D721Med (cell line): ENCODE data around the gene BPNT1.

Source experiments
- DNase-seq: peaks from one replicate; pipeline ENCODE4 v3.0.0; 2011; ENCODE audit warnings: low spot score; ENCODE audit not compliant: insufficient read length
- FAIRE-seq: peaks from 2 replicates; lab custom pipeline; 2011; peaks lifted over from hg19 to GRCh38; lab: Jason Lieb, UNC
- TF ChIP-seq, protein P1 (sequence below): IDR thresholded peaks from 2 replicates; pipeline ENCODE4 v1.5.1; 2012; ENCODE audit warnings: mild to moderate bottlenecking, control low read depth; ENCODE audit not compliant: insufficient read depth; ENCODE audit errors: missing control alignments

BPNT1 gene, protein sequence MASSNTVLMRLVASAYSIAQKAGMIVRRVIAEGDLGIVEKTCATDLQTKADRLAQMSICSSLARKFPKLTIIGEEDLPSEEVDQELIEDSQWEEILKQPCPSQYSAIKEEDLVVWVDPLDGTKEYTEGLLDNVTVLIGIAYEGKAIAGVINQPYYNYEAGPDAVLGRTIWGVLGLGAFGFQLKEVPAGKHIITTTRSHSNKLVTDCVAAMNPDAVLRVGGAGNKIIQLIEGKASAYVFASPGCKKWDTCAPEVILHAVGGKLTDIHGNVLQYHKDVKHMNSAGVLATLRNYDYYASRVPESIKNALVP

GRCh38 chr1:220089650-220090556 is at the start of gene BPNT1:
Gene BPNT1, minus strand, starts transcription at chr1:220089788. Its CDS starts 9,942 bp downstream, at chr1:220079846.
- DNase-seq (peak; percentile 93), FAIRE-seq (peak; percentile 99)
- TF ChIP-seq, protein P1, sequence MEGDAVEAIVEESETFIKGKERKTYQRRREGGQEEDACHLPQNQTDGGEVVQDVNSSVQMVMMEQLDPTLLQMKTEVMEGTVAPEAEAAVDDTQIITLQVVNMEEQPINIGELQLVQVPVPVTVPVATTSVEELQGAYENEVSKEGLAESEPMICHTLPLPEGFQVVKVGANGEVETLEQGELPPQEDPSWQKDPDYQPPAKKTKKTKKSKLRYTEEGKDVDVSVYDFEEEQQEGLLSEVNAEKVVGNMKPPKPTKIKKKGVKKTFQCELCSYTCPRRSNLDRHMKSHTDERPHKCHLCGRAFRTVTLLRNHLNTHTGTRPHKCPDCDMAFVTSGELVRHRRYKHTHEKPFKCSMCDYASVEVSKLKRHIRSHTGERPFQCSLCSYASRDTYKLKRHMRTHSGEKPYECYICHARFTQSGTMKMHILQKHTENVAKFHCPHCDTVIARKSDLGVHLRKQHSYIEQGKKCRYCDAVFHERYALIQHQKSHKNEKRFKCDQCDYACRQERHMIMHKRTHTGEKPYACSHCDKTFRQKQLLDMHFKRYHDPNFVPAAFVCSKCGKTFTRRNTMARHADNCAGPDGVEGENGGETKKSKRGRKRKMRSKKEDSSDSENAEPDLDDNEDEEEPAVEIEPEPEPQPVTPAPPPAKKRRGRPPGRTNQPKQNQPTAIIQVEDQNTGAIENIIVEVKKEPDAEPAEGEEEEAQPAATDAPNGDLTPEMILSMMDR: no peak

DNA sequence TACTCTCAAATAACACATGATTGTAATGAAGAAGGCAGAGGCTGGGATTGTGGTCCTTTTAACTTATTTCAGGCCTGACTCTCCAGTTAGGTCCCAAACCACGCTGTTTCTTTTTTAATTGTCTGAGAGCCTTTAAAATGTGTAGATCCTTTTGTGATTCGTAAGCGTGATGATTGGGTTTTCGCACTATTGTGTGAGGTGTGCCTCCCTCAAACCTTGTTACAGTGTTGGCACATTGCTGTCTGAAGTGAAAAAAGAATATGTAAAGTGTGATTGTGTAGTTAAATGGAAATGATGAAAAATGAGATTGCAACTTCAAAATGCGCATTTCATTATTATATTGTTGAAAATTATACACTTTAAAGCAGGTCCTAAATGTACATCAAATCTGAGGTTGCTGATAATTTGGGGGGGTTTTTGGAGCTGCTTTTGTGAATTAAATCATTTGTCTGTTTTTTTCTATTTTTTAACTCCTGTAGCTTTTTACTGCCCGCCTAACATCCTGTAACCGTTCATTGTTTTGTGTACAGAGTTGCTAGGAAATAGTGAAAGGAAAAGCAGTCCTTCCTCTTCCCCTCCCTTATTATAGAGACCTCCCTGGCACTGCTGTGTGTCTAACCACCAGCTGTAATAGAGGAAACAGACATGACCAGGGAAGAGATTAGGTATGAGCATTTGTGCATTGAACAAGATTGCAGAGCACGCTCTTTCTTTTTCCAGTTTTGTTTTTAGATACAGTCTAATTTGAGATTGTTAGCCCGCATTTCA is 47.6 kb upstream of the BPNT1 start:
- TF ChIP-seq, protein P1: no peak
- peak; percentile 77 for FAIRE-seq
- DNase-seq: no peak

DNA sequence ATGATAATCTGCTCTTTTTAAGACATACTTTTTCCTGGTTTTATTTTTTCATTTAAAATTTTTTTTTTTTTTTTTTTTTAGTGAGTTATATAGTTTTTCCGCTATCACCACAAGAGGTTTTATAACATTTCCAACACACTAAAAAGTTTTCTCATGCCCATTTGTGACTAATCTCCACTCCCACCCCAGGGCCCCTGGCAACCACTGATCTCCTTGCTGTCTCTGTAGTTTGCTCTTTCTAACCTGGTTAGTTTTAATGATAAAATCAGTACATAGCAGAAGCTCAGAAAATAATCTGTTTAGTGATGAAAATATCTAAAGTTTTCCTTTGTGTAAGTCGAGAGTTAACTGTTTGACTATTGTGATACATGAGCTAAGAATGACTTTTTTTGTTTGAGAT is 46.2 kb upstream of the BPNT1 start:
- no peak for DNase-seq
- TF ChIP-seq, protein P1: no peak
- no peak for FAIRE-seq

DNA sequence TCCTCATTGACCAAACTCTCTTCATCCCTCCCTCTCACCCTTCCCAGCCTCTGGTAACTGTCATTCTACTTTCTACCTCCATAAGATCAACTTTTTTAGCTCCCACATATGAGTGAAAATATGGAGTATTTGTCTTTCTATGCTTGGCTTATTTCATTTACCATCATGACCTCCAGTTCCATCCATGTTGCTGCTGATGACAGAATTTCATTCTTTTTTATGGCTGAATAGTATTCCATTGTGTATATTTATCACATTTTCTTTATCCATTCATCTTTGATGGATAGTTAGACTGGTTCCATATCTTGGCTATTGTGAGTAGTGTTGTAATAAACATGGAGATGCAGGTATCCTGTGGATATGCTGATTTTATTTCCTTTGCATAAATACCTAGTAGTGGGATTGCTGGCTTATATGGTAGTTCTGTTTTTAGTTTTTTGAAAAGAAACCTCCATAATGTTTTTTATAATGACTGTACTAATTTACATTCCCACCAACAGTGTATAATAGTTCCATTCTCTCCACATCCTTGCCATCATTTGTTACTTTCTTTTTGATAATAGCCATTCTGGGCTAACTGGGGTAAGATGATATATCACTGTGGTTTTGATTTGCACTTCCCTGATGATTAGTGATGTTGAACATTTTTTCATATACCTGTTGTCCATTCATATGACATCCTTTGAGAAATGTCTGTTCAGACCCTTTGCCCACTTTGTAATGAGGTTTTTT is 40.1 kb upstream of the BPNT1 start:
- peak; percentile 64 for FAIRE-seq
- no peak for DNase-seq
- TF ChIP-seq, protein P1: no peak

- TF ChIP-seq, protein P1: no peak
- FAIRE-seq (no peak), DNase-seq (no peak)
Observed at GRCh38 chr1:220127076-220127475, 37.5 kb upstream of the BPNT1 start.

DNA sequence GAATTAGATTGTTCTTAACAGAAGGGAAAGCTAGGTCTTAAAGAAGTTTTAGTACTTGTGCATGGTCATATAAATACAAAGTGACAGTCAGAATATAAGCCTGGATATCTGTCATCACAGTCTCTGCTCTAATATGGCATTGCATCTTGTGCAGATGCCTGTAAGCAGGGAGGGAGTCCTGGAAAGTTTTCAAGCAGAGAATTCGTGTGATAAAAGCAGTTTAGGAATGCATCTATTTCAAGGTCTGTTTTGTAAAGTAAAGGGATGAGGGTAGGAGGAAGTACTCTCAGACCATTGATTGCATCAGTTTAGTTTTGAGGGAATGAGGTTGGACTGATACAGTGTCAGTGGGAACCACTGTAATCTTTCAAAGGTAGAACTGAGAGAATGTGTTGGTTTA is 35.0 kb upstream of the BPNT1 start:
- TF ChIP-seq, protein P1: no peak
- DNase-seq: no peak
- FAIRE-seq: no peak
